Cardiac ventricle fibroblast (primary cell): Measurements from ENCODE around the gene SPINK6. TPM values are rescaled to one million over a fixed set of nuclear protein-coding genes. Genes with fewer than 3 reads are reported as not detected.

Experiments
- total RNA-seq: library from RNA; depleted of rRNA; stranded (reverse); fragments of >200 nt; gene quantifications from 2 replicates; pipeline ENCODE4 v1.2.3, GENCODE V29; 2015

SPINK6 gene, protein sequence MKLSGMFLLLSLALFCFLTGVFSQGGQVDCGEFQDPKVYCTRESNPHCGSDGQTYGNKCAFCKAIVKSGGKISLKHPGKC
- 1.1 and 1.2 TPM in 2 replicates for total RNA-seq

DNA sequence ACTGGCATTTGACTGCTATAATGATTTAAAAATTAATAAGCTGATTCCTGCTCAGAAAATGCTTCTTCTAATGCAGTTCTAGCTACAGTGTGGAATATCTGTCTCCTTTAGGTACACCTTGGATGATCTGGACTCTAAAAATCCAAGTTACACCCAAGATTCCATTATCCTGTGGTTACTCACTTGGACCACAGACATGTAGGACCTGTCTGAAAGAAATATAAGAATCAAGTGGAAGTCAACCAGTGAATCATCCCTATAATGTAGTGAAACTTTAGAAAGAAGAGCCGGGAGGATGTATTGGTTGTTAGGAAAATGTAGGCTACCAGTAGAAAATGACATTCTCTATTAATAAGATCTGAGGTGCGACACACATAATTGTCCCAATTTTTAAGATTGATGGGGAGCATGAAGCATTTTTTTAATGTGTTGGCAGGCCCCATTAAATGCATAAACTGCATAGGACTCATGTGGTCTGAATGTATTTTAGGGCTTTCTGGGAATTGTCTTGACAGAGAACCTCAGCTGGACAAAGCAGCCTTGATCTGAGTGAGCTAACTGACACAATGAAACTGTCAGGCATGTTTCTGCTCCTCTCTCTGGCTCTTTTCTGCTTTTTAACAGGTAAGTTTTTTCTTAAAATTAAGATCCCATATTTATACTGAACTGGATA is at the start of gene SPINK6:
Gene SPINK6 (plus strand): TSS at position 512 of the 673 bp plus-strand sequence. CDS start 55 bp downstream, at position 567.

DNA sequence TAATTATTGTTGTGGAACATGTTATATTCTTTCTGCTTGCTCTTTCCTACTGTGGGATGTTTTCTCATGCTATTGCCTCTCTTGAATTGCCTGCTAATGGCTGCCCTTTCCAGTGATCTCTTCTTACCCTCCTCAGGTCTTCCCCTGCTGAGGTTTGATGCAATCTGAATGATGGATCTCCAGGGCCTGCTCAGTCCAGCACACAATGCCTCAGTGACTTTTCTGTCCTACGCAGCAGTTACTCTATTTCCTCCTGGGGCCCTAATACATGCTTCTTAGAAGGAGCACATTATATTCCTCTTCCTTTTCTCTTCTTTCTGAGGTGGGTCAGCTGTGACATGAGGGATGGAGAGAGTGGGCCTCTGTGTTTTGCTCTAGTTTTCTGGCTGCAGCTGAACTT is 34.6 kb upstream of the SPINK6 start, which contains the start of gene SPINK14:
Gene SPINK14 (plus strand): TSS at position 301 of the 400 bp plus-strand sequence. CDS start 1,187 bp downstream, outside the sequence.

DNA sequence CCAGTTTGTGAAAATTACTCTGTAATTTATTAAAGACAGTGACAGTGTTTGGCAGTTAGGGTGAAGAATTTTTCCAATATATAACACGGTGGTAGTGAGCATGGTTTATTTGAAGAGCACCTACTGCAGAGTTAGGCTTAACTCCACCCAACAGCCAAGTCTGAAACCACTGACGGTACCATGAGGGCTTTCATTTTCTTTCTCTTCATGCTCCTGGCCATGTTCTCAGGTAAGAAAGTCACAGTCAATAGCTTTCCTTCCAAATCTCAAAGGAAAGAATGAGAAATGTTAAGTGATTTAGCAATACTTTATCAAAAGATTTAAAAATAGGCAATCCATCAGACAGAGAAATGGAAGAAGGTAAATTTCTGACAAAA is 35.6 kb downstream of the SPINK6 start, which contains the start of gene MARCOL:
Gene MARCOL (plus strand): TSS at position 108 of the 377 bp plus-strand sequence. CDS start 73 bp downstream, at position 181.

Other genes with a start within 250 kb of the SPINK6 start
- gene SPINK5, start 139.1 kb upstream of the SPINK6 start, total RNA-seq: not detected in 2 replicates
- gene SPINK14, start 34.5 kb upstream of the SPINK6 start, total RNA-seq: not detected in 2 replicates
- not detected in 2 replicates for gene MARCOL, start 35.5 kb downstream of the SPINK6 start, total RNA-seq
- gene SPINK13, start 65.8 kb downstream of the SPINK6 start, total RNA-seq: 6.4 and 8.4 TPM in 2 replicates
- not detected in 2 replicates for gene SPINK7, start 109.4 kb downstream of the SPINK6 start, total RNA-seq
- 1.4 TPM in 1 of 2 replicates, not detected in the other for gene SPINK9, start 132.5 kb downstream of the SPINK6 start, total RNA-seq
- gene FBXO38, start 180.9 kb downstream of the SPINK6 start, total RNA-seq: 37.8 and 58.9 TPM in 2 replicates